Urinary bladder (tissue), 4 donors: ENCODE results near the gene LRRC4C. TPM values are rescaled to one million over a fixed set of nuclear protein-coding genes. Genes with fewer than 3 reads are reported as not detected.
"Not testable (repeated sequence)": the region's sequence is repeated elsewhere in the genome, so short reads cannot be mapped to it uniquely, and the experiment has no call there.

Experiments used
- DNase-seq: peaks from one replicate; pipeline ENCODE4 v3.0.0-alpha.2; 2015; ENCODE audit errors: extremely low spot score
- H3K27ac ChIP-seq: one replicate; pipeline ENCODE4 v1.5.1; 2013; ENCODE audit warnings: low read depth, mild to moderate bottlenecking, moderate library complexity
- H3K36me3 ChIP-seq: one replicate; pipeline ENCODE4 v1.6.1; 2013; ENCODE audit warnings: mild to moderate bottlenecking, moderate library complexity; ENCODE audit not compliant: insufficient read depth
- H3K4me1 ChIP-seq: one replicate; pipeline ENCODE4 v1.6.1; 2013; ENCODE audit warnings: mild to moderate bottlenecking, moderate library complexity; ENCODE audit not compliant: insufficient read depth
- H3K4me3 ChIP-seq: one replicate; pipeline ENCODE4 v1.5.1; 2013; ENCODE audit warnings: low read depth, low read length
- WGBS: extraction: QIAGEN DNeasy Blood & Tissue Kit; methylation state at CpG from one replicate; pipeline ENCODE4 v1.1.7; 2013; 5-methylcytosine and 5-hydroxymethylcytosine counted together
- polyA plus RNA-seq: library from polyadenylated mRNA; stranded (reverse); fragments of 200-250 nt; gene quantifications from one replicate; pipeline ENCODE4 v1.2.3, GENCODE V29; 2013
- total RNA-seq: library from RNA; depleted of rRNA; stranded (reverse); fragments of >200 nt; gene quantifications from one replicate; pipeline ENCODE4 v1.2.3, GENCODE V29; 2014
- donor health status: healthy with polysubstance abuse.
- donor health status: healthy.

The LRRC4C gene
- total and polyA plus RNA-seq, 2 donors = 3.0 to 7.2 TPM

GRCh38 chr11:40223596-40224330 is 1235.7 kb downstream of the LRRC4C start:
- Histone ChIP-seq H3K36me3 (no peaks in the 10 kb centered on the region), H3K4me1 (no peaks in the 10 kb centered on the region), H3K4me3 (no peak overlapping the region), H3K27ac (no peak overlapping the region)
- 86% methylated on average over 2 of the region's 2 CpGs for WGBS
- no peak for DNase-seq

- WGBS = 47% methylated on average over 3 of the region's 3 CpGs
- DNase-seq = no peak
- no peaks in the 10 kb centered on the region for H3K4me1 ChIP-seq
- no peaks in the 10 kb centered on the region for H3K36me3 ChIP-seq
- H3K4me3 ChIP-seq = no peak overlapping the region
- H3K27ac ChIP-seq = no peak overlapping the region
Observed at GRCh38 chr11:40219401-40219800, 1240.1 kb downstream of the LRRC4C start.

GRCh38 chr11:40215556-40215955 is 1243.9 kb downstream of the LRRC4C start:
- DNase-seq = no peak
- Histone ChIP-seq H3K27ac (no peak overlapping the region), H3K4me1 (no peaks in the 10 kb centered on the region), H3K4me3 (no peak overlapping the region), H3K36me3 (no peaks in the 10 kb centered on the region)
- 78% methylated on average over 2 of the region's 2 CpGs for WGBS

GRCh38 chr11:40207416-40207815 is 1252.0 kb downstream of the LRRC4C start:
- H3K4me3 ChIP-seq = no peak overlapping the region
- DNase-seq = no peak
- no peaks in the 10 kb centered on the region for H3K4me1 ChIP-seq
- H3K36me3 ChIP-seq = no peaks in the 10 kb centered on the region
- no peak overlapping the region for H3K27ac ChIP-seq

GRCh38 chr11:40204228-40204627 is 1255.2 kb downstream of the LRRC4C start:
- Histone ChIP-seq H3K4me3 (no peak overlapping the region), H3K4me1 (no peaks in the 10 kb centered on the region), H3K27ac (no peak overlapping the region), H3K36me3 (no peaks in the 10 kb centered on the region)
- no peak for DNase-seq
- 79% methylated on average over 2 of the region's 2 CpGs for WGBS

- DNase-seq = no peak
- no peaks in the 10 kb centered on the region for H3K36me3 ChIP-seq
- no peak overlapping the region for H3K27ac ChIP-seq
- no peaks in the 10 kb centered on the region for H3K4me1 ChIP-seq
- 15% methylated on average over 1 of the region's 1 CpG for WGBS
- no peak overlapping the region for H3K4me3 ChIP-seq
Observed at GRCh38 chr11:40203606-40204005, 1255.8 kb downstream of the LRRC4C start.

GRCh38 chr11:40202589-40203270 is 1256.7 kb downstream of the LRRC4C start:
- Histone ChIP-seq H3K4me3 (no peak overlapping the region), H3K36me3 (no peaks in the 10 kb centered on the region), H3K4me1 (no peaks in the 10 kb centered on the region), H3K27ac (no peak overlapping the region)
- DNase-seq = no peak
- WGBS = 53% methylated on average over 3 of the region's 3 CpGs

- not testable (repeated sequence) for H3K4me3 ChIP-seq, H3K36me3 ChIP-seq, H3K4me1 ChIP-seq, H3K27ac ChIP-seq, DNase-seq
- 84% methylated on average over 5 of the region's 5 CpGs for WGBS
Observed at GRCh38 chr11:40192590-40192989, 1266.9 kb downstream of the LRRC4C start.

- no peak for DNase-seq
- Histone ChIP-seq H3K27ac (no peak overlapping the region), H3K4me3 (no peak overlapping the region), H3K4me1 (no peaks in the 10 kb centered on the region), H3K36me3 (no peaks in the 10 kb centered on the region)
- WGBS = 67% methylated on average over 5 of the region's 5 CpGs
Observed at GRCh38 chr11:40190294-40190693, 1269.2 kb downstream of the LRRC4C start.

- peak; percentile 43 for DNase-seq
- no peak overlapping the region for H3K27ac ChIP-seq
- H3K4me1 ChIP-seq = no peaks in the 10 kb centered on the region
- 73% methylated on average over 3 of the region's 3 CpGs for WGBS
- no peak overlapping the region for H3K4me3 ChIP-seq
- no peaks in the 10 kb centered on the region for H3K36me3 ChIP-seq
Observed at GRCh38 chr11:40188848-40189247, 1270.6 kb downstream of the LRRC4C start.

GRCh38 chr11:40187295-40187694 is 1272.2 kb downstream of the LRRC4C start:
- Histone ChIP-seq H3K36me3 (no peaks in the 10 kb centered on the region), H3K4me3 (no peak overlapping the region), H3K4me1 (no peaks in the 10 kb centered on the region), H3K27ac (no peak overlapping the region)
- no peak for DNase-seq
- 53% methylated on average over 4 of the region's 4 CpGs for WGBS

GRCh38 chr11:40186437-40187263 is 1272.8 kb downstream of the LRRC4C start:
- H3K36me3 ChIP-seq = no peaks in the 10 kb centered on the region
- no peak overlapping the region for H3K27ac ChIP-seq
- DNase-seq = no peak
- 65% methylated on average over 13 of the region's 13 CpGs for WGBS
- H3K4me1 ChIP-seq = no peaks in the 10 kb centered on the region
- no peak overlapping the region for H3K4me3 ChIP-seq

- DNase-seq = no peak
- WGBS = 72% methylated on average over 4 of the region's 4 CpGs
Observed at GRCh38 chr11:40185793-40186192, 1273.7 kb downstream of the LRRC4C start.

More at GRCh38 chr11:40185793-40186192, 1273.7 kb downstream of the LRRC4C start:
- Histone ChIP-seq H3K4me3 (no peak overlapping the region), H3K36me3 (no peaks in the 10 kb centered on the region), H3K27ac (no peak overlapping the region), H3K4me1 (no peaks in the 10 kb centered on the region)
